HG02973 (cell line): ENCODE data around the gene HRCT1.
"Not testable (repeated sequence)": the region's sequence is repeated elsewhere in the genome, so short reads cannot be mapped to it uniquely, and the experiment has no call there.

Experiments used
- ATAC-seq: cut with Tn5 transposase; IDR thresholded peaks from one replicate; pipeline ENCODE4 v1.9.1; 2021; ENCODE audit warnings: moderate library complexity; ENCODE audit not compliant: unreplicated experiment

Gene HRCT1

DNA sequence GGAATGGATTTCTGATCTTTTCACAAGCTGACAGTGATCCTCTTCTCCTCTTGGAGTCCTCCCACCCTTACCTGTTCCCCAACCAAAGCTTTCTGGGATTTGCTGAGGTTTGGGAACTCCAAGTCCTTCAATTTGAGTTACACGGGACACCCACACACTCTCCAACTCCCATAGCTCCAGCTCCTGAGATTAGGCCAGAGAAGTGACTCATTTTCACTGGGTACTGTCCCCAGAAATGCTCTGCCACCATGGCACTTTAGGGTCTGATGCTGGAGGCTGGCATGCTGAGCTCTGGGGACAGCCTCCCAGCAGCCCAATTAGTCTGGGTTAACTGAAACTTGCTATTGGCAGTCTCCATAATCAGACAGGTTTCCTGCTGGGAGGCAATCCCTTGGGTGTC, 14.0 kb upstream of the HRCT1 start:
- ATAC-seq: no peak

DNA sequence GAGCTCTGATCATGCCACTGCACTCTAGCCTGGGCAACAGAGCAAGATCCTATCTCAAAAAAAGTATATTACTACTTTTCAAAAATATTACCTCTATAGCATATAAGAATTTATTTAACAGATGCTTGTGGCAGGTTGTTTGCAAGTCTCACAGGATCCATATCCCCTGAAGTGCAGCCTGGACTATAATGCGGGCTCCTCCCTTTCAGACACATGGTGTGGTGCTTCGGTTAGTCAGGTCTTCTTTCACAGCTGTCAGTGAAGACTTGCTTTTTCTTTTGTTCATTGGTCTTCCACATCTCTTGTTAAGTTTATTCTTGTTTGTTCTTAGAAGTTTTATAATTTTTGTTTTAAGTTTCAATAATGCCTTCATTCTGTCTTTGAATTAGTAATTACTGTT, 9.4 kb upstream of the HRCT1 start:
- ATAC-seq: no peak

DNA sequence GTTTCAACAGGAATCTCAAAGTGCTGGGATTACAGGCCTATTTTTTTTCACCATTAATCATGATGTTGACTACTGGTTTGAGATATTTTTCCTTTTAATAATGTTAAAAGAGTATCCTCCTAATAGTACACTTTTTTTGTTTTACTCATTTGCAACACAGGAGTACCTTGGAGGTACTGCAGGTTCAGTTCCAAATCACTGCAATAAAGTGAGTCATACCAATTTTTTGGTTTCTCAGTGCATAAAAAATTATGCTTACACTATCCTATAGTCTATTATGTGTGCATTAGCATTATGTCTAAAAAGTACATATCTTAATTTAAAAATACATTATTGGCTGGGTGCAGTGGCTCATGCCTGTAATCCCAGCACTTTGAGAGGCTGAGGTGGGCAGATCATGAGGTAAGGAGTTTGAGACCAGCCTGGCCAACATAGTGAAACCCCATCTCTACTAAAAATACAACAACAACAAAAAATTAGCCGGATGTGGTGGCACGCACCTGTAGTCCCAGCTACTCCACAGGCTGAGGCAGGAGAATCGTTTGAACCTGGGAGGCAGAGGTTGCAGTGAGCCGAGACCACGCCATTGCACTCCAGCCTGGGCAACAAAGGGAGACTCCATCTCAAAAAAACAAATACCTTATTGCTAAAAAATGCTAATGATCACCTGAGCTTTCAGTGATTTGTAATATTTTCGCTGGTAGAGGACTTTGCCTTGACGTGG, 8.5 kb upstream of the HRCT1 start:
- not testable (repeated sequence) for ATAC-seq

DNA sequence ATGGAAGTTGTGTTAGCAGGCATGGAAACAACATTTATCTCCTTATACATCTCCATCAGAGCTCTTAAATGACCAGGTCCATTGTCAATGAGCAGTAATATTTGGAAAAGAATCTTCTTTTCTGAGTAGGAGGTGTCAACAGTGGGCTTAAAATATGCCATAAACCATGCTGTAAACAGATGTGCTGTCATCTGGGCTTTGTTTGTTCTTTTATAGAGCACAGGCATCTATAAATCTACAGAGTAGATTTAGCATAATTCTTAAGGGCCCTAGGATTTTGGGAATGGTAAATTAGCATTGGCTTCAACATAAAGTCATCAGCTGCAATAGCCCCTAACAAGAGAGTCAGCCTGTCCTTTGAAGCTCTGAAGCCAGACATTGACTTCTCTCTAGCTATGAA, 7.7 kb upstream of the HRCT1 start:
- no peak for ATAC-seq

DNA sequence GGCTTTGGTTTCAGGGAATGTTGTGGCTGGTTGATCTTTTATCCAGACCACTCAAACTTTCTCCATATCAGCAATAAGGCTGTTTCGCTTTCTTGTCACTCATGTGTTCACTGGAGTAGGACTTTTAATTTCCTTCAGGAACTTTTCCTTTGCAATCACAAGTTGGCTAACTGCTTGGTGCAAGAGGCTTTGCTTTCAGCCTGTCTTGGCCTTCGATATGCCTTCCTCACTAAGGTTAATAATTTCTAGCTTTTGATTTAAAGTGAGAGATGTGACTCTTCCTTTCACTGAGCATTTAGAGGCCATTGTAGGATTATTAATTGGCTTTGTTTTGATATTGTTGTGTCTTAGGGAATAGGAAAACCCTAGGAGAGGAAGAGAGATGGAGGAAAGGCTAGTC, 7.0 kb upstream of the HRCT1 start:
- no peak for ATAC-seq

DNA sequence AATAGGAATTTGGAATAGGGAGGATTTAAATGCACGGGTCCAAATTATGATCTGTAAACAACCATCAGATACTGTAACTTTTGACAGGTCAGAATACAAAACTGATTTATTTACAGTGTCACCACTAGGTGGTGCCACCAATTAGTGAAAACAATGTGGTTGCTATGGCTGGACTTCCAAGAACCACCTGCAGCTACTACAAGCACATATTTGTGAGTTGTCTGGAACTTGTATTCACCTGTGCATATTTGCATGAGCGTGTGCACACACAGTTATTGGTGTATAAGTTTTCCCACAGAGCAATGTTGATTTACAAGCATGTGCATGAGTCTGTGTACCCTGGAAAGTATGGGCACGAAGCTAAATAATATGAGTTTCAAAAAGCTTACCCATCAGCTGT, 3.0 kb upstream of the HRCT1 start:
- no peak for ATAC-seq

DNA sequence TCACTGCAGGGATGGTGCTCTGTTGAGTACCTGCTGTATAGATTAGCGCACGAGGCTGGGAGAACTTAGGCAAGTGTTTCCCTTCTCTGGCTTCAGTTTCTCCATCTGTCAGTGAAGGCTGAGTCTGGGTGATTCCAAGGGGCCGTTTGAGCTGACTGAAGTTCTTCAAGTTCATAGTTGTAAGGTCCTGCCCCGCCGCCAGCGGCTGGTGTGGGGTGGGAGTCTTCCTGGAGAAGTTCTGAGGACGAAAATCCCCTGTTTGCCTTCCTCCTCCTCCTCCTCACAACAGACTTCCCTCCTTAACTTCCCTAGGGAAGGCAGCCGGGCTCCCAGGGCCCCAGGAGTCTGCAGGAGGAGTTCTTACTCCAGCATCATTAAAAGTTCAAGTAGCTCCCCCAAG, 1.7 kb upstream of the HRCT1 start:
- ATAC-seq: no peak

DNA sequence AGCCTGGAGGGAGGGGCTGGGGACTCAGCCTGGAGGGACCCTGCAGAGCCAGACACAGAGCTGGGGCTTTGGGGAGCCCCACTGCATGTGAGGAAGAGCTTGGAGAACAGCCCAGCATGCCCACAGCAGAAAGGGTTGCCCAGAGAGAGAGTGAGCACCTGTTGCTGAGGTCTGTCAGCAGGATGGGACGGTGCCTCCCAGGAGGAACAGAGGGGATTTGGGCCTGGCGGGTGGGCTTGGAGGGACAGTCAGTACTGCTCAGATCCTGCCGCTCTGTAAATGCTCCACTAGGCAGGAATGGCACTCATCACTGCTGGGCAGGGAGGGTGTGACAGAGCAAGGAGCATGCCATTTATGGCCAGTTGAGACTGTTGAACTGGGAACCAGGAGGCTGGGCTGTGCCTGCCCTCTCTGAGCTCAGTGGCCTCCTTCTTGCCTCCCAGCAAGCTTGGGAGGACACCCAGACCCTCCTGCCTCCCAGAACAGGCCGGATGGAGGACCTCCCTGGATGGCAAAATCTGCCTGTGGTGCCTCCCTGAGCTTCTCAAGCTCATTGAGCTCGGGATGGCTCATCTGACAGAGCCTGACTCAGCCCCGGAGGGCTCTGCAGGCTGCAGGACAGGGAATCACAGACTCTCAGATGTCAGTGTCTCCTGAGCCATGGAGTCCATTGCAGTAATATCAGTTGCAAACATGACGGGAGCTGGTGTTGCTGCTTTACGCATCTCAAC, 786 bp upstream of the HRCT1 start:
- ATAC-seq: no peak

DNA sequence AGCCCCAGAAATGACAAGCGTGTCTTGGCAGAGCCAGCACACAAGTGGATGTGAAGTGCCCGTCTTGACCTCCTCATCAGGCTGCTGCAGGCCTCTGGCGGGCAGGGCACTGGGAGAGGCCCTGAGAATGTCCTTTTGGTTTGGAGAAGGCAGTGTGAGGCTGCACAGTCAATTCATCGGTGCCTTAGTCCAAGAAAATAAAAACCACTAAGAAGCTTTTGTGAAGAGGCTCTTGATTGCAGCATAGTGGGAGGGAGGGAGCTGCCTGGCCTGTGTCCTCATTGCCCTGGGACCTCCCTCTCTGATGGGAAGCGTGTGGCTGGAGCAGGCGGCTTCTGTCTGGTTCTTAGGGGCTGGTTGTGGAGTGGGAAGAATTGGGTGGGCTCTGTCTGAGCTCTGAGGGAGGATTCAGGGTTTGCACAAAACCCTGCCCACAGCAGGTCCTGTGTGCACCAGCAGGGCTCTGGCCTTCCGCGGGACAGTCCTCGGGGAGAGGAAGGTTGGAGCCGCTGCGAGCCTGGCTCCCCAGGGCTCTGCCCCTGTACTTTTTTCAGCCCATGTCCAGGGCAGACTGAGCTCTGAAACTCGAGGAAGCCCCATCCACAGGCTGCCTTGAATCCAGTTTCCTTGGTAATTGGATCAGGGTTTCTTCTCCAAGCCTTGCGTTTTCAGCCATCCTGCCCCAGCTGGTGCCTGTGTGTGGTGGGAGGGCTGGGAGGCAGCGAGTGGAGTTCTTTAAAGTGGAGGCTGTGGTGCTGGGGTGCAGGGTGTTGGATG, 1.1 kb downstream of the HRCT1 start:
- no peak for ATAC-seq

DNA sequence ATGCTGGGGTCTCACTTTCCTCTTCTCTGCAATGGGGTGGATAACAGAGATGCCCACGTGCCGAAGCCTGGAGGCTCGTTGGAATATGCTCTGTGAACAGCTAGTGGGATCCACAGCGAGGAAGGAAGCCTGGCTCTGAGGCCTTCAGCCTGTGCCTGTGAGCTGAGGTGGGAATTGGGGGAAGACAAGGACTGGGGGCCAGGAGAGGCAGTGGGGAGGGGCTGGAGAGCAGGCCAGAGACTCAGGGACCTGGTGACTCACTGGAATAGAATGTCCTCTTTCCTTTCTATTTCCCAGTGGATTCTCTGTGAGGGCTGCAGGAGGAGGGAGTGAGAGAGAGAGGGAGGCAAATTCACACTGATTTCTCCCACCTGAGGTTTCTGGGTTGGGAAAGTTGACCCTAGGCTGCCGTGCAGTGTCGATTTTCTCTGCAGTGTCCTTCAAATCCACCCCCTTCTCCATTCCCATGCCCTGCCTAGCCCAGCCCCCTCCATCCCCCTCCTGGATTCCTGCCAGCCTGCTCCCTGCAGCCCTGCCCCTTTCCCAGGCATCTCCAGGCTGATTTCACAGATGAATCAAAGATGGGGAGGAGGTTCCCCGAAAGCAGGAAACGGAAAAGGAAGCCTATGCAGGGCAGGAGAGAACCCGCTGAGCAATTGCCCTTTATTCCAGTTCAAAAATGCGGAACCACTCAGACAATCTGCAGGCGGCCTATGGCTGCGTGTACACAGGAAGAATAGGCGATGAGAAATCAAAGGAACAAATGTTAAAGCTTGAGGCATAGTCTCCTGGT, 1.9 kb downstream of the HRCT1 start:
- ATAC-seq: no peak

DNA sequence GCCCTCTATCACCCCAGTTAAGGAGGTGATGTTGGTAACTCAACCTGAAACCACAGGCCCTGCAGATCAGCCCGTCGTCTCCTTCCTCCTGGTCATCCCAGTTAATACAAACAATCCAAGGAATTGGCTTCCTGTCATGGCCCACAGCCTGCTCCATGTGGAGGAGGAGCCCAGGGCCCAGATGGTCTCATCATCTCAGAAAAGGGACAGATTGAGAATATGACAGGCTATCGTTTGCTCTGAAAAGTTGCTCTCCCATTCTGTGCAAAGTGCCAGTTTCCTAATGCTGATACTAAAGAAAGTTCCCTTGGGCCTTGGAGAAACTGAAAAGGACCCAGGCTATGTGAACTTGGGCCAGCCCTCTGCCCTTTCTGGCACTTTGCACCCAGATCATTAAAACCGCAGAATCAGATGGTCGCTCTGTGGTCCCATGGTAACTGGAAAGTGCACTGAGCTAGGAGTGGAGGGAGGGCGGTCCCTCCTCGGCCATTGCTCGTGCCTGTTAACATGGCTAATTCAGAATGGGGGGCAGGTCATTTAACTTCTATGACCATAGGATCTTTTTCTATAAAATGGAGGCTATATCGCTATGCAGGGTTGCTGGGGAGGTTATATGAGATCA, 2.6 kb downstream of the HRCT1 start:
- ATAC-seq: no peak

DNA sequence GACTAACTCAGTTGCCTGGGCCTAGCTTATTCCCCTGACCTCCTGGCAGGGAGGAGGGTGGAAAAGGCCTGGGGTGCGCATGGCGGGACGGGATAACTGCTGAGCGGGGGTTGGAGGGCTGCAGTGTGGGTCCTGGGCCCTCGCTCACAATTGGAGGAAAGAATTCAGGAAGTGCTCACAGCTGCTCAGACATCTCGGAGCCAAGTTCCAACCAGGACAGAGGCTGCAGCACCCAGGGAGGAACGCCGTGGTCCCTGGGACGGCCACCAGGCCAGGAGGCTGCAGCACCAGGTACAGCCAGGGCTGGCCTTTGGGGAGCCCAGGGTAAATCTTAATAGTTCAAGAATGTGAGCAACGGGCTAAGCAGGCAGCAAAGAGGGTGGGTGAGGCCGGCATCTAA, 3.3 kb downstream of the HRCT1 start, which contains the start of gene SPAAR:
SPAAR (plus strand) TSS at position 217 of the 400 bp plus-strand sequence. CDS start 974 bp downstream, outside the sequence.
- ATAC-seq: no peak

DNA sequence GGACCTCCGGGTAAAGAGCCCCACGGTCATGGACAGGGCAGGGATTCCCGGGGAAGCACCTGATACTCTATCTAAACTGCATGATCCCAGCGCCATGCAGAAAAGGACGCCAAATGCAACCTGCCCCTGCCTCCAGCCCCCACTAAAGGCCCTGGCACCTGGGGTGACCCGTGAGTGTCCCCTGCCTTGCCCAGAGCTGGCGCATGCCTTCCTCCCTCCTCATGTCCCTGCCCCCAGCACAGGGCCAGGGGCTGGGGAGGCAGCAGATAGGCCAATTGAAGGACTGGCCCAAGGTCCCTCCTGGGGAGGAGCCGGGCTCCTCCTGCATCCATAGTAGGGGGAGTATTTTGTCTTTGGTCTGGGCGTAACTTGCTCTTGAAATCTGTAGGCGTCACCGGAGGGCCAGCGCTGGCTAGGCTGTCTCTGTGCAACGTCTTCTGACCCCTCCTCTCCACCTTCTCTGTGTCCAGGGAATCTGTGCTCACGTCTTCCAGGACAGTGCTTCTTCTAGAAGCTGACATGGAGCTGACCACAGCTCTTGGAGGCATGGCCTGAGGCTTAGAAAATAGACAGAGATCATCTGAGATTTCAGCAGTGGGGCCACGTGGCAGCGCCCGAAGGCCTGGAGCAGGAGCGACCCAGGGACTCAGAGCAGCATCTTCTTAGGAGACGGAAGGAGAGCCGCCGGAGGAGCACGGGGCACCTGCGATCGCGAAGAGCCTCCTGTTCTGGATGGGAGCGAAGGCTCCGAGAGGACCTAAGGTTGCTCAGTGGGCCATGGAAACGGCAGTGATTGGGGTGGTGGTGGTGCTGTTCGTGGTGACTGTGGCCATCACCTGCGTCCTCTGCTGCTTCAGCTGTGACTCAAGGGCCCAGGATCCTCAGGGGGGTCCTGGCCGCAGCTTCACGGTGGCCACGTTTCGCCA, 3.9 kb downstream of the HRCT1 start:
- no peak for ATAC-seq

DNA sequence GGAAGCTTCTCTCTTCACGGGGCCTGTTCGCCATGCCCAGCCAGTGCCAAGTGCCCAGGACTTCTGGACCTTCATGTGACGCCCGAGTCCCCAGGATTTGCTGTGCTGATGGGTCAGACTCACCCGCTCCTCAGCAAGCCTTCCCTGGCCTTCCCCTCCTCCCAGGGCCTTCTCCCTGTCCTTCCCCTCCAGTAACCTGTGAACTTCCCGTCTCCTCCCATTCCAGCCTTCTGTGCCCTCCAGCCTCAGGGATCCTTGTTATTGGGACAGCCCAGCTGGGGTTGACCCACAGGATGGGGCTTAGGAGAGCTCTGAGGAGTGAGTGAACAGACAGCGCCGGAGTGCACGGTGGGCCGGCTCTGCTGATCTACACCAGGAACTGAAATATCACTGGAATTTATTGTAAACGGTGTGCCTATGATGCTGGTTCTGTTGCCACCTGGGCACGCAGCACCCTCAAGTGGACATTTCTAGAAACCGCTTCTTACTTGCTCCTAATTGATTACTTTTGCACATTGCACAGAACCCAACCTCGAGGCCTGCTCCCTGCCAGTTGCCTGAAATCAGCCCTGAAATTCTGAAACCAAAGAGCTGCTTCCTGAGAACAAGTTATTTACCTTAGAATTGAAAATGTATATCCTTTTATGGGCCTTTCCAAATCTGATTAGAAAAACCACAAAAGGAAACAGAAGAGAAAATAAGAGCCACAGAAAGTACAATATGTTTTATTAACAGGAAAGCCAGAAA, 4.8 kb downstream of the HRCT1 start:
- no peak for ATAC-seq

DNA sequence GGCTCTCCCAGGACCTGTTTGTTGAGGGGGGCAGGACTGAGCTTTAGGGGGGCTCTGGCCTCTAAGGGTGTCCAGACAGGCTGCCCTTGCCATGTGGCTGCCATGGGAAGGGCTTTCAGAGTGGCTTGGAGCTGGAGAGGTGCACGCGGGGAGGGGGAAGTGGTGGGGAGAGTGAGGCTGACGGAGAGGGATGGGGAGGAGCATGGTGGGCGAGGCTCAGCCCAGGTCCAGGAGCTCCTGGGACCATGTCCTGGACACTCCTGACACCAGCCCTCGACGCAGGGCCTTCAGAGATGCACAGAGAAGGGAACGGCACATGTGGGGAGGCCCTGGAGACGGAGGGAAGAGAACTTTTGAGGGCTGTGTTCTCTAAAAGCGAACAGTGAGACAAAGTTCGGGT, 5.7 kb downstream of the HRCT1 start:
- no peak for ATAC-seq

DNA sequence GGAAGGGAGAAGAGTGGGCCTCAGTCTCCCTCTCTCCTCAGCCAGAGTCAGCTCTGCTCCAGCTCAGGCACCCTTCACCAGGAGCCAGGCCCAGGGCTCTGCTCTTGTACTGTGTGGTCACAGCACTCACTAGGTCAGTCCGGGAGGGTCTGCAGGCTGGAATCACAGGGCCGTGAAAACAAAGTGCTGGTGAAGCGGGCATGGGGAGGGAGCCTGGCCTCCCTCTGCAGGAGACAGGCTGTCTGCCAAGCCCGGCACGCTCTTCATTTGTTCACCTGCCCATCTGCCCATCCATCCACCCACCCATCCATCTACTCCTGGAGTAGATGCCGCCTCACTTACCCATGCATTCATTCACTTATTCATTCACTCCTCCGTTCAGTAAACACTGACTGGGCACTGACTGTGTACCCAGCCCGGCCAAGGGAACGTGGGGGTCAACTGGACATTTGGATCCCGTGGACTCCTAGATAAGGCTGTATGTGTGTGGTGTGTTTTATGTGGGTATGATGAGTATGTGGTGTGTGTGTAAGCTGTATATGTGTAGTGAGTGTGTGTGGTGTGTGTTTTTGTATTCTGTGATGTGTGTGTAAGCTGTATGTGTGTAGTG, 6.9 kb downstream of the HRCT1 start:
- no peak for ATAC-seq

DNA sequence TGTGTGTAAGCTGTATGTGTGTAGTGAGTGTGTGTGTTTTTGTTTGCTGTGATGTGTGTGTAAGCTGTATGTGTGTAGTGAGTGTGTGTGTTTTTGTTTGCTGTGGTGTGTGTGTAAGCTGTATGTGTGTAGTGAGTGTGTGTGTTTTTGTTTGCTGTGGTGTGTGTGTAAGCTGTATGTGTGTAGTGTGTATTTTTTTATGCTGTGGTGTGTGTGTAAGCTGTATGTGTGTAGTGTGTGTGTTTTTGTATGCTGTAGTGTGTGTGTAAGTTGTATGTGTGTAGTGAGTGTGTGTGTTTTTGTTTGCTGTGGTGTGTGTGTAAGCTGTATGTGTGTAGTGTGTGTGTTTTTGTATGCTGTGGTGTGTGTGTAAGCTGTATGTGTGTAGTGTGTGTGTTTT, 7.4 kb downstream of the HRCT1 start:
- ATAC-seq: not testable (repeated sequence)

DNA sequence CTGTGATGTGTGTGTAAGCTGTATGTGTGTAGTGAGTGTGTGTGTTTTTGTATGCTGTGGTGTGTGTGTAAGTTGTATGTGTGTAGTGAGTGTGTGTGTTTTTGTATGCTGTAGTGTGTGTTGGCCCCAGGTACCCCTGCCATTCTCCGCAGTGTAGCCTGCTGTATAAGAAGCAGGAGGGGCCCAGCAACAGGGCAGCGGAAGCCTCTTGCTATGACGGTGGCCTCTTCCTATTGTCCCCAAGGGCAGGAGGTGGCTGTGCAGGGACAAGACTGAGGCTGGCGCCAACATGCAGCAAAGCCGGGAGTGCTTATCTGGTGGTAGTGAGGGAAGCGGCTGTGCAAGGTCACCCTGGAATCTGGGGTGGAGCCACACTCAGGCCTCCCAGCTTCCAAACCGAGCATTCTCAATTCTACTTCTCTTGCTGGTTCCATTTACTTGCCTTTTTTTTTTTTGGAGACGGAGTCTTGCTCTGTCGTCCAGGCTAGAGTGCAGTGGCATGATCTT, 8.4 kb downstream of the HRCT1 start:
- no peak for ATAC-seq
